ENCODE results near the gene ABHD12. TPM values are rescaled to one million over a fixed set of nuclear protein-coding genes. Genes with fewer than 3 reads are reported as not detected.
"Not testable (repeated sequence)": the region's sequence is repeated elsewhere in the genome, so short reads cannot be mapped to it uniquely, and the experiment has no call there.

ABHD12 gene
- total RNA-seq, 2 experiments from 2014 or later, result 22.3 to 24.1 TPM

- Mint-ChIP-seq H3K27ac (no peak overlapping the region), H3K9me3 (no peaks in the 10 kb centered on the region), H3K27me3 (no peaks in the 10 kb centered on the region), H3K4me3 (no peak overlapping the region), H3K36me3 (peaks cover 11% of the 10 kb centered on the region), H3K4me1 (ENCODE audit: low read depth) (peaks cover 27% of the 10 kb centered on the region)
- intact Hi-C loops (cut with micrococcal nuclease), result no loop called here
- POLR2A ChIA-PET, result no interaction called here
- CTCF ChIA-PET, result no interaction called here
- DNase-seq, result no peak
Measured at GRCh38 chr20:25341716-25342680, 48.6 kb downstream of the ABHD12 start.

GRCh38 chr20:25340380-25340779 is 50.3 kb downstream of the ABHD12 start:
- H3K4me3 Mint-ChIP-seq, result no peak overlapping the region
- peaks cover 13% of the 10 kb centered on the region for H3K36me3 Mint-ChIP-seq
- ChIA-PET CTCF (no interaction called here), POLR2A (interaction anchor here (0.8 kb wide), 1 partner anchor 93 kb away, joined by 3 read pairs; the partner anchor contains the start of gene PYGB)
- H3K27ac Mint-ChIP-seq, result no peak overlapping the region
- no peaks in the 10 kb centered on the region for H3K27me3 Mint-ChIP-seq
- no peak for DNase-seq
- H3K9me3 Mint-ChIP-seq, result peaks cover 2% of the 10 kb centered on the region
- peaks cover 16% of the 10 kb centered on the region for H3K4me1 Mint-ChIP-seq (ENCODE audit: low read depth)
- intact Hi-C loops (cut with micrococcal nuclease), result no loop called here

DNA sequence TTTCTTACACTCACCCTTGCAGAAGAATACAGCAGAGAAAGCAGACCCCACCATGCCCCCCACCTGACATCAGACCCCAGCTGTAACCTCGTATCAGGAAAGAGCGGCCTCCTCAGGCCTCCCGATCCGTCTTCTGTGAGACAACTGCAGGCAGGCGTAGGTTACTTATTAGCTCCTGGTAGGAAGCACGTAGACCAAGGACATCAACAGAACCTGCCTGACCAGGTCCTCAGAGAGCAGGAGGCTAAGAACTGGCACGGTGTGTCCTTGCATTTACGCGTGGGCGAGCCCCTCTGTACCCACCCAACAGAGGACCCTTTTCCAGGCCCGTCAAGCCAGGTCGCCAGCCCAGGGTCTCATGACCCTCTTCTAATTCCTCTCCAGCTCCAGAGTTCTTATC is 51.0 kb downstream of the ABHD12 start:
- intact Hi-C loops (cut with micrococcal nuclease), result no loop called here
- Mint-ChIP-seq H3K4me3 (no peak overlapping the region), H3K9me3 (peaks cover 2% of the 10 kb centered on the region), H3K4me1 (ENCODE audit: low read depth) (peaks cover 11% of the 10 kb centered on the region), H3K27ac (no peak overlapping the region), H3K36me3 (peaks cover 11% of the 10 kb centered on the region), H3K27me3 (no peaks in the 10 kb centered on the region)
- CTCF ChIA-PET, result no interaction called here
- DNase-seq, result no peak
- POLR2A ChIA-PET, result no interaction called here

- no peak overlapping the region for H3K4me3 Mint-ChIP-seq
- peaks cover 2% of the 10 kb centered on the region for H3K4me1 Mint-ChIP-seq (ENCODE audit: low read depth)
- H3K27me3 Mint-ChIP-seq, result no peaks in the 10 kb centered on the region
- peaks cover 11% of the 10 kb centered on the region for H3K36me3 Mint-ChIP-seq
- H3K27ac Mint-ChIP-seq, result no peak overlapping the region
- intact Hi-C loops (cut with micrococcal nuclease), result no loop called here
- DNase-seq, result no peak
- ChIA-PET POLR2A (no interaction called here), CTCF (no interaction called here)
- H3K9me3 Mint-ChIP-seq, result peaks cover 3% of the 10 kb centered on the region
Measured at GRCh38 chr20:25338112-25339023, 52.3 kb downstream of the ABHD12 start.

DNA sequence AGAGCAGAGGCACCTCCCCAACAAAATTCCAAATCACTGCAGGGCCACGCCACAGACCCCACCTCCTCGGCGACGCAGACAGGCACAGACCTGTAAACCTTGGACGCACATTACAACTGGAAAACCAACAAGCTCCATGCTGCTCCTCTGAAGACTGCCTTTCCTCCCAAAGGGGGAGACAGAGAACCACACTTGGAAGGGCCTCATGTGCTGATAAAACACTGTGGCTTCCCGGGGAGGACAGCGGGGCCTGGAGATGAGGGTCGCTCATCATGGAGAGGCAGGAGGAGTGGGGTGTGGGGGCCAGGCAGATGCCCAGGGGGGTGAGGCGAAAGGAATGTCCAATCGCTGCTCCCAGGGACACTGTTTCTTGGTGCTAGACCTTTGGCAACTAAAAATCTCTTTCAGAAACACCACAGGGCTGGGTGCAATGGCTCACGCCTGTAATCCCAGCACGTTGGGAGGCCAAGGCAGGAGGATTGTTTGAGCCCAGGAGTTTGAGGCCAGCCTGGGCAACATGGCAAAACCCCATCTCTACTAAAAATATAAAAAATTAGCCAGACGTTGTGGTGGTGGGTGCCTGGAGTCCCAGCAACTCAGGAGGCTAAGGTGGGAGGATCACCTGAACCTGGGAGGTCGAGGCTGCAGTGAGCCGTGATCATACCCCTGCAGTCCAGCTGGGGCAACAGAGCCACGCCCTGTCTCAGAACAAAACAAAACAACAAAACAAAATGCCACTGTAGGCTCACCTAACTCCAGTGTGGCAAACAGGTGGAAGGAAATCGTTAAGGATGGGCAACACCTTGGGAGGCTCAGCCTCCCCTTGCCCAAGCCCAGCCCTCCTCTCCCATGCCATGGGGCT is 53.8 kb downstream of the ABHD12 start:
- no peak overlapping the region for H3K27ac Mint-ChIP-seq
- no peaks in the 10 kb centered on the region for H3K27me3 Mint-ChIP-seq
- no peak overlapping the region for H3K4me3 Mint-ChIP-seq
- peaks cover 3% of the 10 kb centered on the region for H3K9me3 Mint-ChIP-seq
- ChIA-PET POLR2A (no interaction called here), CTCF (interaction anchor here (1.4 kb wide), 1 partner anchor 62 kb away, joined by 4 read pairs; no protein-coding TSS in a partner anchor)
- H3K36me3 Mint-ChIP-seq, result peaks cover 11% of the 10 kb centered on the region
- DNase-seq, result no peak
- intact Hi-C loops (cut with micrococcal nuclease), result no loop called here
- peaks cover 2% of the 10 kb centered on the region for H3K4me1 Mint-ChIP-seq (ENCODE audit: low read depth)

DNA sequence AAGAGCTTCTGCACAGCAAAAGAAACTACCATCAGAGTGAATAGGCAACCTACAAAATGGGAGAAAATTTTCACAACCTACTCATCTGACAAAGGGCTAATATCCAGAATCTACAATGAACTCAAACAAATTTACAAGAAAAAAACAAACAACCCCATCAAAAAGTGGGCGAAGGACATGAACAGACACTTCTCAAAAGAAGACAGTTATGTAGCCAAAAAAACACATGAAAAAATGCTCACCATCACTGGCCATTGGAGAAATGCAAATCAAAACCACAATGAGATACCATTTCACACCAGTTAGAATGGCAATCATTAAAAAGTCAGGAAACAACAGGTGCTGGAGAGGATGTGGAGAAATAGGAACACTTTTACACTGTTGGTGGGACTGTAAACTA is 55.7 kb downstream of the ABHD12 start:
- H3K27ac Mint-ChIP-seq; H3K9me3 Mint-ChIP-seq; POLR2A ChIA-PET; DNase-seq; H3K4me3 Mint-ChIP-seq; H3K4me1 Mint-ChIP-seq (ENCODE audit: low read depth); H3K27me3 Mint-ChIP-seq; CTCF ChIA-PET; intact Hi-C loops (cut with micrococcal nuclease): not testable (repeated sequence)
- peaks cover 13% of the 10 kb centered on the region for H3K36me3 Mint-ChIP-seq

- Mint-ChIP-seq H3K4me1 (ENCODE audit: low read depth) (peaks cover 16% of the 10 kb centered on the region), H3K27ac (no peak overlapping the region), H3K4me3 (no peak overlapping the region), H3K9me3 (peaks cover 2% of the 10 kb centered on the region), H3K27me3 (no peaks in the 10 kb centered on the region), H3K36me3 (peaks cover 9% of the 10 kb centered on the region)
- intact Hi-C loops (cut with micrococcal nuclease), result no loop called here
- ChIA-PET POLR2A (no interaction called here), CTCF (no interaction called here)
- DNase-seq, result no peak
Measured at GRCh38 chr20:25328954-25329498, 61.6 kb downstream of the ABHD12 start.

DNA sequence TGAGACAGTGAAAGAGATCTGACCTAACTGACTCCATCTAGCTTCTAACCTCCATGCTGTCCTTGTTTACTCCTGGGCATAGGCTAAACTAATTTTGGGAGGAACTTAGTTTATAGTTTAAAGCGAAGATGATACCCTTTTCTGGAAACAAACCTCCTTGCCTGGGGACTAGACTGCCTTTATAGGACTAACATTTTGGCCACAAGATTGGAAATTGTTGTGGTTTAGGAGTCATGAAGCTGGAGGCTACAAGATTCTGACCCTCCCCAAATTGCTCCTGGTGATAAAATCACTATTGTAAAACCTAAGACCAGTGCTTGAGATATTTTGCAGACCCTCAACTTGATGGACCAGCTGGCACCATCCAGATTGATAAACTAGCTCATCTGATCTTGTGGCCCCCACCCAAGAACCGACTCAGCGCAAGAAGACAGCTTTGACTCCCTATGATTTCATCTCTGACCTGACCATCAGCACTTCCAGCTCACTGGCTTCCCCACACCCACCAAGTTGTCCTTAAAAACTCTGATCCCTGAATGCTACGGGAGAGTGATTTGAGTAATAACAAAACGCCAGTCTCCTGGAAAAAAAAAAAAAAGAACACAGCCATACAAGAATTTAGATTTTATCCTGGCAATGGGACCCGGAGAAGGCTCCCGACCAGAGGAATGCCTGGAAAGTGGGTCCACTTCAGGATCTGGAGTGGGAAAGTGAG is 63.0 kb downstream of the ABHD12 start:
- DNase-seq, result no peak
- H3K36me3 Mint-ChIP-seq, result peaks cover 14% of the 10 kb centered on the region
- no peak overlapping the region for H3K27ac Mint-ChIP-seq
- H3K27me3 Mint-ChIP-seq, result no peaks in the 10 kb centered on the region
- no peaks in the 10 kb centered on the region for H3K9me3 Mint-ChIP-seq
- CTCF ChIA-PET, result no interaction called here
- POLR2A ChIA-PET, result interaction anchor here (0.6 kb wide), 1 partner anchor 25 kb away, joined by 3 read pairs; no protein-coding TSS in a partner anchor
- intact Hi-C loops (cut with micrococcal nuclease), result no loop called here
- H3K4me1 Mint-ChIP-seq (ENCODE audit: low read depth), result peaks cover 16% of the 10 kb centered on the region
- no peak overlapping the region for H3K4me3 Mint-ChIP-seq

GRCh38 chr20:25325997-25326396 is 64.6 kb downstream of the ABHD12 start:
- intact Hi-C loops (cut with micrococcal nuclease), result no loop called here
- H3K36me3 Mint-ChIP-seq, result peaks cover 15% of the 10 kb centered on the region
- no peak for DNase-seq
- no peak overlapping the region for H3K27ac Mint-ChIP-seq
- CTCF ChIA-PET, result interaction anchor here (1.1 kb wide), 1 partner anchor 73 kb away, joined by 3 read pairs; no protein-coding TSS in a partner anchor
- H3K27me3 Mint-ChIP-seq, result no peaks in the 10 kb centered on the region
- no peak overlapping the region for H3K4me3 Mint-ChIP-seq
- H3K4me1 Mint-ChIP-seq (ENCODE audit: low read depth), result peaks cover 12% of the 10 kb centered on the region
- POLR2A ChIA-PET, result no interaction called here
- H3K9me3 Mint-ChIP-seq, result no peaks in the 10 kb centered on the region

DNA sequence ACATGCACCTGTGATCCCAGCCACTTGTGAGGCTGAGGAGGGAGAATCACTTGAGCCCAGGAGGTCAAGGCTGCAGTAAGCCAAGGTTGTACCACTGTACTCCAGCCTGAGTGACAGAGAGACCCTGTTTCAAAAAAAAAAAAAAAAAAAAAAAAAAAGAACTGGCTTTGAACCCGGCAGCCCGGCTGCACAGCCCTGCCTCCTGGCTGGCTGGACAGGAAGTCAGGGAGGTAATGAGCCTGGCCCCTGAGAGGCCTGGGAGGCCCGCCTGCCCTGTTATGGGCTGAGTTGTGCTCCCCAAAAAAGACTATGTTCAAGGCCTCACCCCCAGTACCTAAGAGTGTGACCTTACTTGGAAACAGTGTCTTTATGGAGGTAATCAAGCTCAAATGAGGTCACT is 65.6 kb downstream of the ABHD12 start:
- ChIA-PET POLR2A (no interaction called here), CTCF (no interaction called here)
- Mint-ChIP-seq H3K4me3 (no peak overlapping the region), H3K36me3 (peaks cover 15% of the 10 kb centered on the region), H3K9me3 (no peaks in the 10 kb centered on the region), H3K27me3 (no peaks in the 10 kb centered on the region), H3K4me1 (ENCODE audit: low read depth) (peaks cover 8% of the 10 kb centered on the region), H3K27ac (no peak overlapping the region)
- DNase-seq, result no peak
- intact Hi-C loops (cut with micrococcal nuclease), result no loop called here

- Mint-ChIP-seq H3K27ac (no peak overlapping the region), H3K9me3 (no peaks in the 10 kb centered on the region), H3K36me3 (peaks cover 13% of the 10 kb centered on the region), H3K27me3 (no peaks in the 10 kb centered on the region), H3K4me3 (no peak overlapping the region), H3K4me1 (ENCODE audit: low read depth) (peaks cover 3% of the 10 kb centered on the region)
- intact Hi-C loops (cut with micrococcal nuclease), result no loop called here
- POLR2A ChIA-PET, result no interaction called here
- CTCF ChIA-PET, result no interaction called here
- no peak for DNase-seq
Measured at GRCh38 chr20:25324412-25324811, 66.2 kb downstream of the ABHD12 start.

Data from activated CD4-positive, alpha-beta memory T cell treated with anti-CD3 and anti-CD28 coated beads for 36 hours (primary cell).